Measurements from ENCODE around the gene CRHR2. TPM values are rescaled to one million over a fixed set of nuclear protein-coding genes. Genes with fewer than 3 reads are reported as not detected.

The CRHR2 gene
- total RNA-seq, 1 experiment from 2014 or later = not detected

GRCh38 chr7:30706908-30707307, 24.7 kb upstream of the CRHR2 start:
- no peak for DNase-seq (ENCODE audit: unreplicated experiment)
- POLR2A ChIA-PET = no interaction called here
- Mint-ChIP-seq H3K4me1 (ENCODE audit: insufficient read depth, unreplicated experiment) (no peaks in the 10 kb centered on the region), H3K36me3 (ENCODE audit: insufficient read depth, unreplicated experiment) (no peaks in the 10 kb centered on the region), H3K27me3 (ENCODE audit: insufficient read depth, unreplicated experiment) (peaks cover 29% of the 10 kb centered on the region), H3K27ac (ENCODE audit: low read depth, unreplicated experiment) (no peak overlapping the region), H3K4me3 (ENCODE audit: unreplicated experiment) (no peak overlapping the region), H3K9me3 (ENCODE audit: unreplicated experiment) (no peaks in the 10 kb centered on the region)
- intact Hi-C loops (cut with micrococcal nuclease) = no loop called here
- CTCF ChIA-PET = interaction anchor here (0.7 to 2.4 kb wide), 2 partner anchors 10 to 33 kb away, joined by 3 to 14 read pairs; no protein-coding TSS in a partner anchor
- no peak for TF ChIP-seq CTCF (IDR thresholded peaks at IDR 0.05; ENCODE audit: unreplicated experiment)
- BruUV-seq (replicated peaks) = no TSS peak

GRCh38 chr7:30706316-30706715, 24.1 kb upstream of the CRHR2 start:
- POLR2A ChIA-PET = no interaction called here

DNA sequence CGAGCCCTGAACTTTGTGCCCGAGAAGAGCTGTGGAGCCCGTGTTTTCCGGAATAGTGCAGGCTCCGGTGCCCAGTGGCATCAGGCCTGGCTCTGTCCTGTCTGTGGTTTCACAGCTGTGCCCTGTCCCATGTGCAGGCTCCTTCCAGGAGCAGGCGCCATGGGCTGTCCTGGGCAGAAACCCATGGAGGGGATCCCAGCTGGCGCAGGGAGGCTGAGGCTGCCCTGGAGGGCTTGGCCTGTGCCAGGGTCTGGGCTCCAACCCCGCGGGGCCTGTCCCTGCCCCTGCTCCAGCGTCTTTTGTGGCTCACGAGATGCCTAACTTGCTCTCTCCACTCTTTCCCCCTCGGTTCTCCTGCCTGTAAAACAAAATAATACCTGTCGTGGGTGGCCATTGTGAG, 23.3 kb upstream of the CRHR2 start:
- Mint-ChIP-seq H3K4me3 (ENCODE audit: unreplicated experiment) (no peak overlapping the region), H3K36me3 (ENCODE audit: insufficient read depth, unreplicated experiment) (no peaks in the 10 kb centered on the region), H3K27me3 (ENCODE audit: insufficient read depth, unreplicated experiment) (peaks cover 42% of the 10 kb centered on the region), H3K27ac (ENCODE audit: low read depth, unreplicated experiment) (no peak overlapping the region), H3K9me3 (ENCODE audit: unreplicated experiment) (no peaks in the 10 kb centered on the region), H3K4me1 (ENCODE audit: insufficient read depth, unreplicated experiment) (no peaks in the 10 kb centered on the region)
- no peak for TF ChIP-seq CTCF (IDR thresholded peaks at IDR 0.05; ENCODE audit: unreplicated experiment)
- no TSS peak for BruUV-seq (replicated peaks)
- POLR2A ChIA-PET = no interaction called here
- CTCF ChIA-PET = no interaction called here
- no peak for DNase-seq (ENCODE audit: unreplicated experiment)
- intact Hi-C loops (cut with micrococcal nuclease) = no loop called here

More at GRCh38 chr7:30706316-30706715, 24.1 kb upstream of the CRHR2 start:
- H3K27ac Mint-ChIP-seq (ENCODE audit: low read depth, unreplicated experiment) = no peak overlapping the region
- peaks cover 35% of the 10 kb centered on the region for H3K27me3 Mint-ChIP-seq (ENCODE audit: insufficient read depth, unreplicated experiment)
- H3K4me3 Mint-ChIP-seq (ENCODE audit: unreplicated experiment) = no peak overlapping the region
- CTCF ChIA-PET = interaction anchor here (2.4 kb wide), 1 partner anchor 33 kb away, joined by 14 read pairs; no protein-coding TSS in a partner anchor
- H3K9me3 Mint-ChIP-seq (ENCODE audit: unreplicated experiment) = no peaks in the 10 kb centered on the region
- no peaks in the 10 kb centered on the region for H3K4me1 Mint-ChIP-seq (ENCODE audit: insufficient read depth, unreplicated experiment)
- no peak for TF ChIP-seq CTCF (IDR thresholded peaks at IDR 0.05; ENCODE audit: unreplicated experiment)
- no peak for DNase-seq (ENCODE audit: unreplicated experiment)
- no TSS peak for BruUV-seq (replicated peaks)
- H3K36me3 Mint-ChIP-seq (ENCODE audit: insufficient read depth, unreplicated experiment) = no peaks in the 10 kb centered on the region
- intact Hi-C loops (cut with micrococcal nuclease) = no loop called here

GRCh38 chr7:30705008-30705407, 22.8 kb upstream of the CRHR2 start:
- no peaks in the 10 kb centered on the region for H3K36me3 Mint-ChIP-seq (ENCODE audit: insufficient read depth, unreplicated experiment)
- no peaks in the 10 kb centered on the region for H3K9me3 Mint-ChIP-seq (ENCODE audit: unreplicated experiment)
- H3K4me1 Mint-ChIP-seq (ENCODE audit: insufficient read depth, unreplicated experiment) = no peaks in the 10 kb centered on the region
- H3K27ac Mint-ChIP-seq (ENCODE audit: low read depth, unreplicated experiment) = no peak overlapping the region
- CTCF ChIA-PET = no interaction called here
- BruUV-seq (replicated peaks) = no TSS peak
- intact Hi-C loops (cut with micrococcal nuclease) = no loop called here
- H3K27me3 Mint-ChIP-seq (ENCODE audit: insufficient read depth, unreplicated experiment) = peaks cover 46% of the 10 kb centered on the region
- POLR2A ChIA-PET = no interaction called here
- no peak overlapping the region for H3K4me3 Mint-ChIP-seq (ENCODE audit: unreplicated experiment)
- DNase-seq (ENCODE audit: unreplicated experiment) = no peak
- no peak for TF ChIP-seq CTCF (IDR thresholded peaks at IDR 0.05; ENCODE audit: unreplicated experiment)

Measured in MCF 10A (cell line).